ENCODE measurements around the gene TMEM121B. TPM values are rescaled to one million over a fixed set of nuclear protein-coding genes. Genes with fewer than 3 reads are reported as not detected.

TMEM121B gene
- total RNA-seq, 1 experiment from 2014 or later, result not detected

DNA sequence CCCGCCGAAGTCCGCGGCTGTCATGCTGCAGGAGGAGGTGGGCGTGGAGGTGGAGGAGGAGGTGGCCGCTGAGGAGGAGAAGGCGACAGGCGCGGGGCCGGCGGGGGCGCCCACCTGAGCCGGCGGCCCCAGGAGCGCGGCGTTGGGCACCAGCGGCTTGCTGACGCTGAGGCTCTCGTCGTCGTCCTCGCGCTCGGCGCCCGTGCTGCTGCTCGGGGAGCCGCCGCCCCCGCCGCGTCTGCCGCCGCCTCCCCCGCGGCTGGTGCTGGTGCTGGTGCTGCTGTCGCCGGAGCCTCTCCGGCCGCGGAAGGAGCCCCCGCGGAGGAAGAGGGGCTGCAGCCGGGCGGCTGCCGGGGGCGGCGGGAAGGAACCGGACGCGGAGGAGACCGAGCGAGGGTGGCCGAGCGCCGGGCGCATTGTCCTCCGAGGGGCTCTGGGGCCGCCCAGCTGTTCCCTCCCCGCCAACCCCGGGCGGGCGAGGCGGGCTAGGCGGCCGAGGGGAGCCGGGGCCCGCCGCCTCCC lies 388 bp downstream of the TMEM121B start:
- DNase-seq (ENCODE audit: unreplicated experiment), result no peak
- Mint-ChIP-seq H3K4me3 (ENCODE audit: unreplicated experiment) (no peak overlapping the region), H3K4me1 (ENCODE audit: insufficient read depth, unreplicated experiment) (no peaks in the 10 kb centered on the region), H3K27ac (ENCODE audit: low read depth, unreplicated experiment) (no peak overlapping the region), H3K9me3 (ENCODE audit: unreplicated experiment) (no peaks in the 10 kb centered on the region), H3K27me3 (ENCODE audit: insufficient read depth, unreplicated experiment) (peaks cover 25% of the 10 kb centered on the region), H3K36me3 (ENCODE audit: insufficient read depth, unreplicated experiment) (no peaks in the 10 kb centered on the region)
- intact Hi-C loops (cut with micrococcal nuclease), result no loop called here
- CTCF ChIA-PET, result no interaction called here
- BruUV-seq (replicated peaks), result no TSS peak
- TF ChIP-seq, protein P1, sequence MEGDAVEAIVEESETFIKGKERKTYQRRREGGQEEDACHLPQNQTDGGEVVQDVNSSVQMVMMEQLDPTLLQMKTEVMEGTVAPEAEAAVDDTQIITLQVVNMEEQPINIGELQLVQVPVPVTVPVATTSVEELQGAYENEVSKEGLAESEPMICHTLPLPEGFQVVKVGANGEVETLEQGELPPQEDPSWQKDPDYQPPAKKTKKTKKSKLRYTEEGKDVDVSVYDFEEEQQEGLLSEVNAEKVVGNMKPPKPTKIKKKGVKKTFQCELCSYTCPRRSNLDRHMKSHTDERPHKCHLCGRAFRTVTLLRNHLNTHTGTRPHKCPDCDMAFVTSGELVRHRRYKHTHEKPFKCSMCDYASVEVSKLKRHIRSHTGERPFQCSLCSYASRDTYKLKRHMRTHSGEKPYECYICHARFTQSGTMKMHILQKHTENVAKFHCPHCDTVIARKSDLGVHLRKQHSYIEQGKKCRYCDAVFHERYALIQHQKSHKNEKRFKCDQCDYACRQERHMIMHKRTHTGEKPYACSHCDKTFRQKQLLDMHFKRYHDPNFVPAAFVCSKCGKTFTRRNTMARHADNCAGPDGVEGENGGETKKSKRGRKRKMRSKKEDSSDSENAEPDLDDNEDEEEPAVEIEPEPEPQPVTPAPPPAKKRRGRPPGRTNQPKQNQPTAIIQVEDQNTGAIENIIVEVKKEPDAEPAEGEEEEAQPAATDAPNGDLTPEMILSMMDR (IDR thresholded peaks at IDR 0.05; ENCODE audit: unreplicated experiment), result no peak
- POLR2A ChIA-PET, result no interaction called here

- Mint-ChIP-seq H3K9me3 (ENCODE audit: unreplicated experiment) (no peaks in the 10 kb centered on the region), H3K27me3 (ENCODE audit: insufficient read depth, unreplicated experiment) (peaks cover 25% of the 10 kb centered on the region), H3K36me3 (ENCODE audit: insufficient read depth, unreplicated experiment) (no peaks in the 10 kb centered on the region), H3K4me1 (ENCODE audit: insufficient read depth, unreplicated experiment) (no peaks in the 10 kb centered on the region), H3K4me3 (ENCODE audit: unreplicated experiment) (no peak overlapping the region), H3K27ac (ENCODE audit: low read depth, unreplicated experiment) (no peak overlapping the region)
- CTCF ChIA-PET, result interaction anchor here (1.1 kb wide), 1 partner anchor 18 kb away, joined by 3 read pairs; no protein-coding TSS in a partner anchor
- DNase-seq (ENCODE audit: unreplicated experiment), result no peak
- no TSS peak for BruUV-seq (replicated peaks)
- intact Hi-C loops (cut with micrococcal nuclease), result no loop called here
- TF ChIP-seq, protein P1 (IDR thresholded peaks at IDR 0.05; ENCODE audit: unreplicated experiment), result no peak
- POLR2A ChIA-PET, result no interaction called here
These were observed 879 bp downstream of the TMEM121B start for GRCh38 chr22:17120281-17120680.

GRCh38 chr22:17119481-17120202 lies 1.5 kb downstream of the TMEM121B start:
- intact Hi-C loops (cut with micrococcal nuclease), result no loop called here

GRCh38 chr22:17118342-17118741 lies 2.8 kb downstream of the TMEM121B start:
- TF ChIP-seq, protein P1 (IDR thresholded peaks at IDR 0.05; ENCODE audit: unreplicated experiment), result no peak
- H3K27me3 Mint-ChIP-seq (ENCODE audit: insufficient read depth, unreplicated experiment), result peaks cover 25% of the 10 kb centered on the region
- intact Hi-C loops (cut with micrococcal nuclease), result no loop called here
- POLR2A ChIA-PET, result no interaction called here
- no peak overlapping the region for H3K4me3 Mint-ChIP-seq (ENCODE audit: unreplicated experiment)
- H3K36me3 Mint-ChIP-seq (ENCODE audit: insufficient read depth, unreplicated experiment), result peaks cover 1% of the 10 kb centered on the region
- no peak for DNase-seq (ENCODE audit: unreplicated experiment)
- no peaks in the 10 kb centered on the region for H3K4me1 Mint-ChIP-seq (ENCODE audit: insufficient read depth, unreplicated experiment)
- BruUV-seq (replicated peaks), result no TSS peak
- H3K27ac Mint-ChIP-seq (ENCODE audit: low read depth, unreplicated experiment), result no peak overlapping the region
- no peaks in the 10 kb centered on the region for H3K9me3 Mint-ChIP-seq (ENCODE audit: unreplicated experiment)
- CTCF ChIA-PET, result interaction anchor here (2.0 kb wide), 1 partner anchor 384 kb away, joined by 4 read pairs; no protein-coding TSS in a partner anchor

More at GRCh38 chr22:17119481-17120202, 1.5 kb downstream of the TMEM121B start:
- Mint-ChIP-seq H3K36me3 (ENCODE audit: insufficient read depth, unreplicated experiment) (no peaks in the 10 kb centered on the region), H3K27ac (ENCODE audit: low read depth, unreplicated experiment) (no peak overlapping the region), H3K9me3 (ENCODE audit: unreplicated experiment) (no peaks in the 10 kb centered on the region), H3K4me3 (ENCODE audit: unreplicated experiment) (no peak overlapping the region), H3K27me3 (ENCODE audit: insufficient read depth, unreplicated experiment) (peaks cover 25% of the 10 kb centered on the region), H3K4me1 (ENCODE audit: insufficient read depth, unreplicated experiment) (no peaks in the 10 kb centered on the region)
- ChIA-PET POLR2A (no interaction called here), CTCF (interaction anchor here (1.1 to 2.0 kb wide), 2 partner anchors 19 to 383 kb away, joined by 3 to 4 read pairs; no protein-coding TSS in a partner anchor)
- DNase-seq (ENCODE audit: unreplicated experiment), result no peak
- TF ChIP-seq, protein P1 (IDR thresholded peaks at IDR 0.05; ENCODE audit: unreplicated experiment), result peak; percentile 15
- no TSS peak for BruUV-seq (replicated peaks)

Measured in MCF 10A (cell line).